ENCODE data around the gene CD164.

Gene CD164

DNA sequence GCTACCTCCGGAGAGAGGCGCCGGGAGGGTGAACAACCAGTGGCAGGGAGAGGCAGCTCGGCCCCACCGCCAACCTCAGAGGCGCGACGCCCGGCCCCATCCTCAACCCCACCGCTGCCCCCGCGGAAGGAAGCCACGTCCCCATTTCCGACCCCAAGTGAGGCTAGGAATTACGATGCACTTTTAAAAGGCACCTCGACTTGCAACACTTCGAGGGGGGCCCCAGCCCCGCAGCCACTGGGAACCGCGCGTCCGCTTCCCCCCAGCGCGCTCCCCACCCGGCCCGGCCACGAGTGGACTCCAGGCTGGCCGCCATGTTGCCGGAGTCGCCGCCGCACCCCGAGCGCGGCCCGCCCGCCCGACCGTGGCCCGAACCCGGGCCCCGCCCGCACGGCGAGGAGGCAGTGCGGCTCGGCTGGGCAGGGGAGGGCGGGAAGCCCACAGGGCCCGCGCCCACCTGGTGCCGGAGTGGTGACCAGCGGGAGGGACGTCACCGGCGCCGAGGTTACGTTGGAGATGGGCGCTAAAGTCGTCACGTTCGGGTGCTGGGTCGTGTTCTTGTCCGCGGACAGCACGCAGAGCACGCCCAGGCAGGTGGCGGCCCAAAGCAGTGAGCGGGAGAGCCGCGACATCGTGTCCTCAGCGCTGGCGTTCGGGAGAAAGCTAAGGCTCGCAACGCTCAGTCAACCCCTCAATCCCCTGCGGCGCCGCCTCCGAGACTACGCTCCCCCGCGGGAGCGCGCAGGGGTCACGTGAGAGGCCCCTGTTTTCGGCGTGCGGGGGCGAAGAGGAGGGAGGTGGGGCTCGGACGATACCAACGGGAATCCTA, at the start of gene CD164:
Gene CD164, minus strand, starts transcription at position 721 of the 829 bp plus-strand sequence. Its CDS starts 89 bp downstream, at position 632.
- peak; percentile 89 for DNase-seq (ENCODE audit: low spot score)

DNA sequence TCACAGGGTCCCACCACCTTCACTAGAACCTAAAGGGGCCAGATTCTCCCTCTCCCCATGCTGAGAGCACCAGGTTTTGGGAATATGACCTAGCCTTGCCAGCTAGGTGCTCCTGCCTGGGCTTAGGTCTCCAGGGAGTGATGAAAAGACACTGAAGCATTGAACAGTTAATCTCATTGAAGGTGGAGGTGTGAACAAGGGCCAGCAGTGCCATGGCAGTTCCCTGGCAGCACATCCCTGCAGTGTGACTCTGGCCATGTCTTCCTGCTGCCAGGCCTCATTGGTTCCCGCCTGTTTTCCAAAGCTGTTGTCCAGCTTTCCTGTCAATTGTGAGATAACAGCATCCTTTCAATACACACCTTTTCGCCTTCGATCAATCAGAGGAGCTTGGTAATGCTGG, 47.2 kb upstream of the CD164 start:
- DNase-seq (ENCODE audit: low spot score) = no peak

DNA sequence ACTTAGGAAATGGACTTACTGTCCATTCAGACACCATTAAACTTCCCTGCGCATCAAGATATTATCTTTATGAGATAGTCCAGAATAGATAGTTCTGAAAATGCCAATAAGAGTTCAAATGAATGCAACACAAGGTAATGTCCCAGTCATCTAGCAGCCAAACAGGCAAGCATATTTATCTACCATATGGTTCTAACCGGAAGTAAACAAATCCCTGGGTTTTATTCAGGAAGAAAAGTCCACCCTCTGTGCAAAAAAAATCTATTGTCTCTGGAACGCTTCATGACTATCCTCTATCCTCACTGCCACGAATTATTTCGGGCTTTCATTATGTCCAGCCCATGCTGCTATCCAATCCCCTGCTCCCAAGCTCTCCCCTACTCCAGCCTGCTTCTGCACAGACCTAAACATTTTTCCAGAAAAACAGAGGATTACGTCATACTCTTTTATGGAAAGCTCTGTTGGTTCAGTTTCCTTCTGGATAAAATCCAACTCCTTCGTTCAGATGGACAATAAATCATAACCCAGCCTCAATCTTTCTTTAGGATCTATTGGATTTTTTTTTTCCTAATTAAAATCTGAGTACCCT, 46.7 kb upstream of the CD164 start:
- DNase-seq (ENCODE audit: low spot score) = no peak

DNA sequence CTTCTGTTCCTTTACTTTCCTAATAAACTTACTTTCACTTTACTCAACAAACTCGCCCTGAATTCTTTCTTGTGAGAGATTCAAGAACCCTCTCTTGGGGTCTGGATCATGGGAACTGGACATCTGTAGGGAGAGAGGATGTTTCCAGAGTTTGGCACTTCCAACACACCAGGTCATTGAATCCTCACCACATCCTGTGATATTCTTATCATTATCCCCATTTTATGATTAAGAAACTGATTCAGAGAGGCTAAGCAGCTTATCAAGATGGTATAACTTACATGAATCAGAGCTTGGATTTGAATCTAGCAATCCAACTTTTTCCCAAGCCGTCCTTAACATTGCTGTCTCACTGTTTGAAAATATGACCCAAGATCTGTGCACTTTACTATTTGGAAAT, 42.7 kb upstream of the CD164 start:
- no peak for DNase-seq (ENCODE audit: low spot score)

DNA sequence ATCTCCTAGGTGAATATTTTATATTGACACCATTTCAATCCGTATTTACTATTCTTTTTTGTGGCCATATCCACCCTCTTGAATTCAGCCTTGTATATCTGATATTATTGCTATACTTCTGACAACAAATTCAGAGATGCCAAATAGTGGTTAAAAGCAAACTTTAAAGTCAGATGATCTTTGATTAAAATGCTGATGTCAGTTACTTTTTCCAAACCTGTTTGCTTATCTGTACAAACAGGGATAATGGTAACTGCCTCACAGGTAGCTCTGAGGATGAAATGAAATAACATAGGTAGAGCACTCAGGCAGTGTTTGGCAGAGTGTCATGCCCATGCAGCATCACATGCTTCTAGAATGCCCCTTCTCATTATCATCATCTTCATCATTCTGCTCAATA, 38.9 kb upstream of the CD164 start:
- no peak for DNase-seq (ENCODE audit: low spot score)

DNA sequence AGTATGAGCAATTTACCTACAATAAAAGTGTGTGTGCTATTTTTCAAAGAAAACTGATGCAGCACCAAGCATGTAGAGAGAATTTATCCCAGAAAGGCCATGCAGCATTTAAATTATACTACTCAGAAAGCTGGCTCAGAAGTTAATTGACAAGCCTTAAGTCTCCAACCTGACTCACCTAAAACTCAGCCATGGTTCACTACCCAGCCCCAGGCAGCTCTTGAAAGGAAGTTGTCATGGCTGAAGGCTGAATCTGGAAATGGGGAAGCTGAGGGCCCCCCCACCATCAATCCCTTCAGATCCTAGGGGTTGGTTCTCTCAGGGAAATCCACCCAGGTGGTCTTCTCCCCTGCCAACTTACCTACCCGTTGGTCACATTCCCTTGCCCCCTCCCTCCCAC, 38.5 kb upstream of the CD164 start:
- DNase-seq (ENCODE audit: low spot score) = no peak

DNA sequence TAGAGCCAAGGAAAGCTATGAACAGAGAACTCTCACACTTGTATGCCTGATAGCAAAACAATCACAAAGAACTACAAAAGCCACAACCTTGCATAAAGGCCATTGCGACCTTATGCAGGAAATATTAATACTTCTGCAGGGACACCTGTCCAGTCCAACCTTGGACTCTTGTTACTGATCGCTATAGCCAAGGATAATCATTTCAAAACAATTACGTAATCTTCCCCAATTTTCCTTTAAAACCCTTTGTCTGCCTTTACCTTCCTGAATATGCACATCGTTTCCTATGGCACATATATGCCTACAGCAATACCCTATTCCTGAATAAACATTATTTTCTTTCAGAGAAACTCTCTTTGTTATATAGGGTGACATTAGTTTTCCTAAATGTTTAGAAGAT, 35.4 kb upstream of the CD164 start:
- no peak for DNase-seq (ENCODE audit: low spot score)

DNA sequence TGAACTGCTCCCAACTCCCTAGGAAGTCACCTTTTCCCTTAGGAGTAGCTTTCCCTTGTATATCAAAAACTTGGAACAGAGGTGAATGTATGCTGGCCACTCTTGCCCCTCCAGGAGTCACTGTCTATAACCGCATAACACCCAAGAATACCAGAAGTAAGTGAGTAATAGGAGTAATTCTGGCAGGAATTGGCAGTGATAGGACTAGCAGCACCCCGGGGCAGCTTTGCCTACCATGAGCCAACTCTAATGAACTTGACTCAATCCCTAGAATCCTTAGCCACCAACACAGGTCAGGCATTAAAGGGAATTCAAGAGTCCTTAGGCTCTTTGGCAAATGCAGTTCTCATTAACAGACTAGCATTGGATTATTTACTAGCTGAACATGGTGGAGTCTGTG, 28.8 kb upstream of the CD164 start:
- DNase-seq (ENCODE audit: low spot score) = no peak

DNA sequence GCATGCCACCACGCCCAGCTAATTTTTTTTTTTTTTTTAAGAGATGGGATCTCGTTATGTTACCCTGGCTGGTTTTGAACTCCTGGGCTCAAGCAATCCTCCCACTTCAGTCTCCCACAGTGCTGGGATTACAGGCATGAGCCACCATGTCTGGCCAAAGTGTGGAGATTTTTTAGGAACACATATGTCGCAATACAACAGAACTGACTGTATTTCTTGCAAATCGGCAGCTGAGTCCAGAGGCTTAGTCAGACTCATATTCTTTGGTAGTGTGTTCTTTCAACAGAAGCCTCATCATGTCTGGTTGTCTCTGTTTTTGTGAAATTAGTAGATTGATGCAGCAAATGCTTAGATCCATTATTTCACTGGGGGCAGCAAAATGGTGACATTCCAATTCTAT, 23.9 kb upstream of the CD164 start:
- DNase-seq (ENCODE audit: low spot score) = no peak

DNA sequence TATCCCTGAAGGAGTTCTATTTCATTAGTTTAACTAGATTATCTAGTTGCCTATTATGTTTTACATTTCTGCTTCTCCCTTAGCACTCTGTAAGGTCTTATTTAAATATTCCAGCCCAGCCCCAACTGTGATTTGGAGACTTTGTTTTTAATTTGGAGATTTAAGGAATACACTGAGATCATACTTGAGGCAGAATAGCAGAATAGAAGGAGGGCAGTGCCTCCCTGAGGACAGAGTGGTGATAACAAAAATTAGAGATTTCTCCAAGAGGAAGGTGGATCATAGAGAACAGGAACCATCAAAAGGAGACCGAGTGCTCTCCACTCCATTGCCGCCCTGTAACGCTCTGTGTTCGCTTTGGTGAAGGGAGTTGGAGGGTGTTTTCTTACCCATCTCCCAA, 14.8 kb upstream of the CD164 start:
- DNase-seq (ENCODE audit: low spot score) = no peak

DNA sequence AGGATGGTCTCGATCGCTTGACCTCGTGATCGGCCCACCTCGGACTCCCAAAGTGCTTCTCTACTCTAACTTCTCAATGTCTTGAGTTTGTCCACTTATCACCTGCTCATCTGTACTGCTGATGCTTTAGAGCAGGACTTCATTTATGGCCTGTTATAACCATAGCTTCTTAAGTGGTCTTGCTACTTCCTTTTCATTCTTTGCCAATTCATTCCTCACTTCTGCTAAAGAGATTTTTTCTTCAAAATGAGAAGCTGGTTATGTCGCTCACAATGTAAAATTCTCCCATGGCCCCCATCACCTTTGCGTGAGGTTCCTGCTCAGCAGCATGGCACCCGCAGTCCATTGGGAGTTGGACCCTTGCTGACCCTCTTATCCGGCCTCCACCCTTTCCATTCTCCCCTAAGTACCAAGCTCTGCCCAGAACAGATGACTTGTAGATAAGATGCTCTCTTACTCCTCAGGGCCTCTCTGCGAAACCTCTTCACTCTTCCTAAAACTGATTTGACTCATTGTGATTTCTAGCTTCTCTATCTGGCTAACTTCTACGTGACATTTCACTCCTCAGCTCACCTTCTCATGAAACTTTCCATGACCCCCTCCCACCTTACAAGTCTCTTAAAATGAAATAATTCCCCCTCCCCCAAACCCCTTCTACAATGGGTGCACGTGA, 13.9 kb upstream of the CD164 start:
- DNase-seq (ENCODE audit: low spot score) = no peak

DNA sequence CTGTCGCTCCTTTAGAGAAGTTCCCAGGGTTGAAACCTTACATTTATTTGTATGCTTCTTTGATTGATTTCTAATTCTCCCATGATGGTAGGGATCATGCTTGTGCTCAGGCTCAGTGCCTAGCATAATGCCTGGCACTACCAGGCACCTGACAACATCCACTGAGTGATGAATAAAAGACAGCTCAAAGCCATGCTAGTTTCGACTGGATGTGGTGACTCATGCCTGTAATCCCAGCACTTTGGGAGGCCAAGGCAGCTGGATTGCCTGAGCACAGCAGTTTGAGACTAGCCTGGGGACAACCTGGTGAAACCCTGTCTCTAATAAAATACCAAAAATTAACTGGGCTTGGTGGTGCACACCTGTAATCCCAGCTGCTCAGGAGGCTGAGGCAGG, 11.6 kb upstream of the CD164 start:
- no peak for DNase-seq (ENCODE audit: low spot score)

DNA sequence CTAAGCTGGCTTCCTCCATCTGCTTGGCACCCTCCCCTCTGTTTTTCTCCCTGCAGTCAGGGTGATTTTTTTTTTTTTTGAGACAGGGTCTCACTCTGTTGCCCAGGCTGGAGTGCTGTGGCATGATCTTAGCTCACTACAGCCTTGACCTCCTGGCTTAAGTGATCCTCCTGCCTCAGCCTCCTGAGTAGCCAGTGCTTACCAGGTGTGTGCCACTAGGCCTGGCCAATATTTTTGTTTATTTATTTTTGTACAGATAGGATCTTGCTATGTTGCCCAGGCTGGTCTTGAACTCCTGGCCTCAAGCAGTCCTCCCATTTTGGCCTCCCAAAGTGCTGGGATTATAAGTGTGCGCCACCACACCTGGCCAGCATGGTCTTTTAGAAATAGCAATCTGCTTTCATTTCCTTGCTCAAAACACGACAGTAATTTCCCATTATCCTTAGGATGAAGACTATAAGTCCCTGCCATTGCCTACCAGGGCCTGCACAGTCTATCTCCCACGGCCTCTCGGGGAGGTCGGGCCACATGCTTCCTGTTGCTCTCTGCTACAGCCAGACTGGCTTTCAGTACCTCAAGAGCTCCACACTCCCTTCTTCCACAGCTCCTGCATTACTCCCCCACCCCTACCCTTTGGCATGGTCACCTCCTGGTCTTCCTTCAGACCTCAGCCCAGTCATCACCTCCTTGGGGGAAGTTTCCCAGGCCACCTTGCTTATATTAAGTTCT, 11.1 kb upstream of the CD164 start:
- no peak for DNase-seq (ENCODE audit: low spot score)

DNA sequence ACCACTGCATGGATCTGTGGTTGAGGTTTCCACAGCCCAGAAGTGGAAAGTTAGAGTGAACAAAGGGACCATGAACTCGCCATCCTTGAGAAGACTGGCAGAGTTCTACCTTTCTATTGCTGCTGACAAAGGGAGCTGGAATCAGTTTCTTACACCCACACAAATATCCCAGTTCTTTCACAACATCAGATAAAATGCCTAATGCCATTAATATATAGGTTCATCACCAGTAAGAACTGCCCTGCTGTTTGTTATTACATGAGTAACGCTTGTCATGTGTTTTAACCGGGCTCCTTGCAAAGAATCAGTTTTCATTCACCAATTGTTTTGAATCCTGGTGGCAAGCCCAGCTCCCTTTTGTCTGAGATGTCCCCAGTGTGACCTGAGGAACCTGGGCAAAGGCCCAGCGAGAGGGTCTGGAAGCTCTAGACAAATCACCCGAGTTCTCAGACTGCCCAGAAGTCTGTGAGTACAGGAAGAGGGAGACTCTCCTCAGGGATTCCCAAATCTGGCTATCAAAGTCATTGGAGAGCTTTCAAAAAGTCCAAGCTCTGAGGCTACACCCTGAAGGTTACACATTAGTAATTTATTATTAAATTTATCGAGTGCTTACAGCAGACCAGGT, 7.5 kb upstream of the CD164 start:
- no peak for DNase-seq (ENCODE audit: low spot score)

DNA sequence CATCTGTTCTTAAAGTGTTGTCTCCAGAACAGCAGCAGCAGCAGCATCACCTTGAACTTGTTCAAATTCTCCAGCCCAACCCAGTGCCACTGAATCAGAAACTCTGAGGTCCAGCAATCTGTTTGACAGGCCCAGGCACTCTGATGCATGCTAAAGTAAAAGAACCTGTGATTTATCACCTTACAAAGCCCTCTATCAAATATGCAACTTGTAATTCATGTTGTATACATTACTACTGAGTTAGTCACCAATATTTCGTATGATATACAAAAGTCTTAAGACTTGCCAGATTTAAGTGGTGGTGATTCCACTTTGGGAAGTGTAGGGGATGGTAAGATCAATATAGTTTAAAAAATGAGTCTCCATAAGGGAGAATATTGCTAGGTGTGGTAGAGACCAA, 6.0 kb upstream of the CD164 start:
- no peak for DNase-seq (ENCODE audit: low spot score)

DNA sequence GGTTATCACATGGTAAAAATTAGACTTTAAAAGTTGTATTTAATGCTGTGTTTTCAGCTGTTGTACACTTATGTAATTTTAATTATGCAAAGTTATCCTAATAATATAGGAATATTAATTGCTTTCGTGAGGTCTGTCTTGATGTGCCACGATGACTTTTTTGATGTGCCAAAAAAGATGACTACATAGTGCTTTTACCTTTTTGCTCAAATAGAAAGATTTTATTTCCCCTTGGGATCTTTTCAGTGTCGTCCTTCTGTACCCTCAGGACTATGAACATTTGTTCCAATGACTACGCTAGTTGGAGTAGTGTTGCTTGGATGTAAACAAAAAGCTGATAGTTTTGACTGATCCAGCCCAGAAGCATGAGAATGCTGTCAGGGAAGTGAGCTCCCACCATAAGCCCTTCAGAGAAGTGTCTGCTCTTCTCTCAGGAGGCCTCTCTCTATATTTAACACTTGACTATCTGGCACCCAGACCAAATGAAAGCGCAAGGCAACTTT, 1.2 kb upstream of the CD164 start:
- DNase-seq (ENCODE audit: low spot score) = no peak

DNA sequence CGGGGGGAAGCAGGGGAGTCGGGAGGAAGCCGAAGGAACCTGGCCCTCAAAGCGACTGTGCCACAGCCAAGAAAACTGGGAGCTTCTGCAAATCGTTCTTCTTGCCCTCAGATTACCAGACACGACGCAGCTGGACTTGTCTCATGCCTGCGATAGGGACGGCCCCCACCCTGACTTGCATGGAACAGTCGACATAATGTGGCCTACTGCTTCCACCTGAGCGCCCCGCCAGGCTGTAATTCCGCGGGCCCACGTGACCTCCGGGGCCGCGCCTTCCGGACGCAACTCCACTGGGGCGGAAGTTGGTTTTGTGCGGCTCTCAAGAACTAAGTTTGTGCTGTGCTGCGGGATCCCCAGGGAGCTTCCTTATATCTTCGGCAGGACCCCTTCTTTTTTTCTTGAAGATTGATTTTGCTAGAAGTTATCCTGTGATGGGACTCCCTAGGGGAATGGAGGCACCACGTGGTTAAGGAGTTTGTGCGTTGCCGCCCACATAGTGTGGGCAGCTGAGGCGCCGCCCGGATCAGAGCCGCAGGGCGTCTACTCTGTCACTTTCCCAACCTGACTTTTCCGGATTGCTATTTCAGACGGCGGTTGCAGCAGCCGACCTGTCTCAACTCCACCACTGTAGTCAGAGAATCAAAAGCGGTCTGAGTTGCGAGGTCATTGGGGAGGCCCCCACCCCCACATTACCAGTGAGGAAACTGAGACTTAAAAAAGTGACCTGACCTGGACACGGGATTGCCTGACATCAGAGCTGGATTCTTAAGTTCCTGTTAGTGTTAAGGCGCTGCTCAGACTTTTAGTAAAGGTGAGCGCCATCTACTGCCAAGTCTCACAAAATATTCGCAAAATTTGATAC, 540 bp upstream of the CD164 start:
- DNase-seq (ENCODE audit: low spot score) = peak; percentile 88

DNA sequence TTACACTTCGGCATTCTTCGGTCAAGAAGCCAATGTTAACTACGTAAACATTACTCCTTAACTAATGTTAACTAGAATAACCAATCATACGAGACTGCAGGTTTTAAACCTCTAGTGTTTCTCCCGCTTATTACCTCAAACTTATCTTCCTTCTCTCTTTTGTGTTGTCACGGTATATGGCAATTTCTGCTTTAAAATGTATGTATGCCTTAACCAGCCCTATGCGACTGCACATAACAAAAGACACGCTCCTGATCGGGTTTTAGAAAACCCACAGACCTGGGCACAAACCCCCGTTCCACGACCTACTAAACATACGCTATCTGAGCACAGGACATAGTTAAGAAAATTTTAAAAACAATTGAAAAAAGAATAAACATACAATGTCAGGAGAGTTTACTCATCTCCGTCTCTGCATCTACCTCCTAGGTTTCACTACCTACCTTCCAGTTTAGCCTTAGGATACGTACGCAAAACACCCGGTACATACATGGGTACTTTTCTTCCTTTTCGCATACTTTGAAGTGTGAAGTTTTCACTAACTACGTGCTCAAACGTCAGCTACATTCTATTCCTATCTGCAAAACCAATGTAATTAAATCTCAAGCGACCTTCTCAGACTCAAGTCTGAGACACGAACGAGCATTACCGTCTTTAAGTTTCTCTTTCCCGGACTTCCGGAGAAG, 1.1 kb downstream of the CD164 start:
- peak; percentile 12 for DNase-seq (ENCODE audit: low spot score)

DNA sequence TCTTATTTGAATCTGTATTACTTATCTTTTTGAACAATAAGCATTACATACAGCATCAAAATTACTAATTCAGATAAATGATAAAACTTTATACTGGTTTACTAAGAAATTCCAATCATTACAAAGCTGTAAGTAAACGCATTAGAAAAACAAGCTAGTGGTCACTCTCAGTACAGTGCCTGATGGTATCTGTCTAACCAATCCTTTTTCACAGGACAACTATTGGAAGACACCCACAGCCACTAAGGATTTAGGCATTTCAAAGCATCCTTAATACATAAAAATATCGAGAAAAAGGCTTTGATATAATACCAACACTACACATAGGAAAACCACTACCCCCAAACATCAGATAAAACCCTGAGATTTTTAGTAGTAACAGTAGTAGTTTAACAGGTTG, 2.6 kb downstream of the CD164 start:
- DNase-seq (ENCODE audit: low spot score) = no peak

DNA sequence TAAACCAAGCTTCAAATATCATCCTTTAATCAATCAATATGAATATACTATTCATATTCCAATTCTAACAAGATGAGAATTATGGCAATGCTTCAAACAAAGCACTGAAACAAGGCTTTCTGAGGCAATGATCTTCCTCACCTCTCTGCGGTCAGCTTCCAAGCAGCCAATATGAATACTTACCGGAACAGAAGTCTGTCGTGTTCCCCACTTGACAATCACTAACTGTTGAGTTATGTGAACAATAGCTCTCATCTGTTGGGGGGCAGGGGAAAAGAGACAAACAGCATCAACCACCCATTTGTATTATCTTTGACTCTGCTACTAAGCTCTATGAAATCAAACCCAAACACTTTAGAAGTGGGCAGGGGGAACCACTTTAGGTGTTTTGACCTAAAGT, 4.5 kb downstream of the CD164 start:
- no peak for DNase-seq (ENCODE audit: low spot score)

Measured in SW480 (cell line).